Nephron progenitor cell (in vitro differentiated cells): Measurements from ENCODE around the gene SCD5.
A peak's percentile ranks its signal among the peaks of the same experiment; 100 is the strongest.

ENCODE experiments used
- DNase-seq: peaks from one replicate; pipeline ENCODE4 v3.0.0; 2021
- H3K27ac Mint-ChIP-seq: 2 replicates; pipeline ENCODE4 v1.8.0; 2021; ENCODE audit warnings: mild to moderate bottlenecking, moderate library complexity, mixed read lengths
- H3K27me3 Mint-ChIP-seq: 2 replicates; pipeline ENCODE4 v1.8.0; 2021; ENCODE audit warnings: mild to moderate bottlenecking, low read depth, mixed read lengths; ENCODE audit not compliant: poor library complexity
- H3K36me3 Mint-ChIP-seq: 2 replicates; pipeline ENCODE4 v1.8.0; 2021; ENCODE audit warnings: low read depth, mixed read lengths
- H3K4me1 Mint-ChIP-seq: 2 replicates; pipeline ENCODE4 v1.8.0; 2021; ENCODE audit warnings: mixed read lengths
- H3K4me3 Mint-ChIP-seq: 2 replicates; pipeline ENCODE4 v1.8.0; 2021; ENCODE audit warnings: mild to moderate bottlenecking, moderate library complexity, mixed read lengths
- H3K9me3 Mint-ChIP-seq: 2 replicates; pipeline ENCODE4 v1.8.0; 2021; ENCODE audit warnings: mild to moderate bottlenecking, moderate library complexity, mixed read lengths
- TF ChIP-seq, protein P1 (sequence below): fragments of 200-600 bp; sonication (generic); IDR thresholded peaks from 2 replicates; pipeline ENCODE4 v1.5.0; 2021; ENCODE audit warnings: antibody characterized with exemption

The SCD5 gene

DNA sequence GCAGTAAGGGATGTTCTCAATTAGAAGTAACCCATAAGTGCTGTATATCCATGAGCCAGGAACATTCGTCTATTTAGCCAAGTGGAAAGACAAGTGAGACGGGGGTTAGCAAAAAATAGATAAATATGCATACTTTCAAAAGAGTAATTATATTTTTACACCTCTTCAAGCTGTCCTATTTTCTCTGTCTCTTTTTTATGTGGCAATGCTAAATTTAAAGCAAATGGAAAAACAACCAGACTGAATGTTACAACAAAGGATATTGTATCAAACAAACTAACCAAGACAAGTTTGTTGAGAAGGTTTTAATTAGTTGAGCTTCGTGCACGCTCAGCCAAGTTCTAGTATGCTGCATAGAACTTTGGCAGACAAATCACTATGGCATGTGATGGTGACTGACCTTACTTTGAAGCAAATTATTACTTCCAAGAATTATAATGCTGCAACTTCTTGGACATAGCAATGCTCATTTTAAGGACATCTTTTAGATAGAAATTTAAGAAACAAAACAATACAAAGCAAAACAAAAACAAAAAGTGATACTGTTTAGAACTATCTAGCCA is 175.4 kb downstream of the SCD5 start:
- Mint-ChIP-seq H3K4me3 (no peak overlapping the region), H3K36me3 (no peaks in the 10 kb centered on the region), H3K27ac (no peak overlapping the region), H3K9me3 (no peaks in the 10 kb centered on the region), H3K27me3 (peaks cover 31% of the 10 kb centered on the region), H3K4me1 (peaks cover 9% of the 10 kb centered on the region)
- TF ChIP-seq, protein P1, sequence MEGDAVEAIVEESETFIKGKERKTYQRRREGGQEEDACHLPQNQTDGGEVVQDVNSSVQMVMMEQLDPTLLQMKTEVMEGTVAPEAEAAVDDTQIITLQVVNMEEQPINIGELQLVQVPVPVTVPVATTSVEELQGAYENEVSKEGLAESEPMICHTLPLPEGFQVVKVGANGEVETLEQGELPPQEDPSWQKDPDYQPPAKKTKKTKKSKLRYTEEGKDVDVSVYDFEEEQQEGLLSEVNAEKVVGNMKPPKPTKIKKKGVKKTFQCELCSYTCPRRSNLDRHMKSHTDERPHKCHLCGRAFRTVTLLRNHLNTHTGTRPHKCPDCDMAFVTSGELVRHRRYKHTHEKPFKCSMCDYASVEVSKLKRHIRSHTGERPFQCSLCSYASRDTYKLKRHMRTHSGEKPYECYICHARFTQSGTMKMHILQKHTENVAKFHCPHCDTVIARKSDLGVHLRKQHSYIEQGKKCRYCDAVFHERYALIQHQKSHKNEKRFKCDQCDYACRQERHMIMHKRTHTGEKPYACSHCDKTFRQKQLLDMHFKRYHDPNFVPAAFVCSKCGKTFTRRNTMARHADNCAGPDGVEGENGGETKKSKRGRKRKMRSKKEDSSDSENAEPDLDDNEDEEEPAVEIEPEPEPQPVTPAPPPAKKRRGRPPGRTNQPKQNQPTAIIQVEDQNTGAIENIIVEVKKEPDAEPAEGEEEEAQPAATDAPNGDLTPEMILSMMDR, result no peak
- DNase-seq, result no peak

DNA sequence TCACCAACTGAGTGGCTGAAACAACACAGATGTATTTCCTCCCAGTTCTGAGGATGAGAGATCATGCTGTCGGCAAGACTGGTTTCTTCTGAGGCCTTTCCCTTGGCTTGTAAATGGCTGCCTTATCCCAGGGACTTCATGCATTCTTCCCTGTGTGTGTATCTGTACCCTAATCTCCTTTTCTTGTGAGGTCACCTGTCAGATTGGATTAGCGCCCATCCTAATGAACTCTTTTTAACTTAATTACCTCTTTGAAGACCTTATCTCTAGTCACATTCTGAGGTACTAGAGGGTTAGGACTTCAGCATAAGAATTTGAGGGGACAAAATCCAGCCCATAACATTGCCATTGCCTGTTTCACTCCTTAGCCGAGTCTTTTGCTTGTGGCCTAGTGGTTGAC is 177.3 kb downstream of the SCD5 start:
- Mint-ChIP-seq H3K9me3 (no peaks in the 10 kb centered on the region), H3K27me3 (peaks cover 24% of the 10 kb centered on the region), H3K36me3 (no peaks in the 10 kb centered on the region), H3K4me3 (no peak overlapping the region), H3K27ac (peak overlapping the region; percentile 37), H3K4me1 (peaks cover 6% of the 10 kb centered on the region)
- DNase-seq, result no peak
- TF ChIP-seq, protein P1, result no peak

DNA sequence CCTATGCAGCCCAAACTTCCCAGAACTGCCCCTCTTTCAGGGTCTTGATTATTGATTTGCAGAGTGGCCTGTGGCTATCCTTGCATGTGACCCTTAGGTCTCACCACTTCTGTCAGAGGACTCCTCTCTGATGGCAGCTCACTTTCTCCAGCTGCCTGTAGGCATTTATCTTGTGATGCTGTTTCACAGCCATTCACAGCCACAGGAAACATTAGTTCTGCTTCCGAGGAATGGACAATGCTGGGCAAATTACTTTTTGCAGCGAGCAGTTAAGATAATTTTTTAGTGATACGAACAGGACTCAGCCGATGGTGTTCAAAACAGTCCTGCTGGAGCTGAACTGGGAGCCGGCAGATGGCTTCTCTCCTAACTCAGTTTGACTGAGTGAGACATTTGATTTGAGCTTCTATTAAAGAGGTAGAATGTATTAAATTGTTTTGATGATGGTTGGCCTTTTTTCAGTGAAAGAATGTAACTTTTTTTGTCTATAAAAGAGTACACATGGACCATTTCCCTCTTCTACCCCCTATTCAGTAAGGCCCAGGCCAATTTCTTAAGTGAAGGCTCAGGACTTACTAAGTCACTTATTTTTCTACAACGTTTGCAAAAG is 178.4 kb downstream of the SCD5 start:
- H3K27ac Mint-ChIP-seq, result no peak overlapping the region
- no peaks in the 10 kb centered on the region for H3K36me3 Mint-ChIP-seq
- no peaks in the 10 kb centered on the region for H3K9me3 Mint-ChIP-seq
- DNase-seq, result no peak
- no peak overlapping the region for H3K4me3 Mint-ChIP-seq
- peaks cover 22% of the 10 kb centered on the region for H3K27me3 Mint-ChIP-seq
- no peaks in the 10 kb centered on the region for H3K4me1 Mint-ChIP-seq
- TF ChIP-seq, protein P1, result no peak

DNA sequence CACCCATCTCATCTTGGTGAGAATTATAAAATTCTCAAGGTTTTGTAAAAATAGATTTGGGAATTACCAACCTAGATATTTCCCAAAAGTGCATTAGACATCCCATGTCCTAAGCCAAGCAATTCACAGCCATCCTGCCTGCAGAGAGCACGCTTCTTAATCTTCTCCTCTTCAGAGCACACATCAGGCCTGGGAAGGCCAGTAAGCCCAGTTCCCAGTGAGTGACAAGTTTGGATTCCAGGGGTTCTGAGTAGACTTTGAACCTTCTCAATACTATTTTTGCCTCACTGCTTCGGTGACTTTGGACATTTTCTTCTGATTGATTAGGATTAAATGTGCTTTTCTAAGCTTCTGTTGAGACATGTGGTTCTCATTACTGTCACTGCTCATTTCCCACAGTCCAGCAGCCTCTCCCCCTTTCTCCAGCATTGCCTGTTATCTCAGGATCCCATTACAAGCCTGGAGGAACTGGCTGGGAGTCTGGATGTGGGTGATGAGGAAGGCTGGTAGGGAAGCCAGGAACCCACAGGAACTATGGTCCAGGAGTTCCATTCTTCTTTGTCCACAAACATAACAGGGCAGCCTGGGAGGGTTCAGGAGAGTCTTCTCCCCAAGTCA is 180.4 kb downstream of the SCD5 start:
- H3K36me3 Mint-ChIP-seq, result no peaks in the 10 kb centered on the region
- H3K27ac Mint-ChIP-seq, result no peak overlapping the region
- H3K9me3 Mint-ChIP-seq, result no peaks in the 10 kb centered on the region
- peaks cover 22% of the 10 kb centered on the region for H3K27me3 Mint-ChIP-seq
- TF ChIP-seq, protein P1, result no peak
- H3K4me1 Mint-ChIP-seq, result no peaks in the 10 kb centered on the region
- peak; percentile 37 for DNase-seq
- H3K4me3 Mint-ChIP-seq, result no peak overlapping the region

DNA sequence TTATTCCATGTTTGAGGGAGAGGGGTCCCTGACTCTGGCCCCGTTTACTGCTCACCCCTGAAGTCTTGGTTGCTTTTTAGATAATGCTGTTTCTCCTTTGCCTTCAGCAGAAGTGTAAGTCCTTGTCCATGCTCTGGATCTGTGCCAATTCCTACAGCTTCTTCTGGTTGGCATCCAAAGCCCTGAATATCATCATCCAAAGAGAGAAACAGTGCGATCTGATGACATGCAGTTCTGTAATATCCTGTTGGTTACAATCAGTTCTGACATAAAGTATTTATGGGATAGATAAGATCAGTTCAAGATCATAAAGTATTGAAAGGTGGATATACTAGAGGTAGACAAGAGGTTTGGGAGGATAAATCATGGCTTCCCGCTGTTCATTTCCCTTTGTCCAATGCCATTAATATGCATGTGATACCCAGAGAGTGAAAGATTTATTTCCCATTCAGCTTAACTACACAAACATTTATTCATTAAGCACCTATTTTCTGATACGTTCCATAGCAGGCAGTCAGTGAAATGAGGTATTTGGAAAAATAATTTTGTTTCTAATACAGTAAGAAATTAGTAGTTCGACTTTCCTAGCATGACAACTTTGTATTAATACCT is 183.7 kb downstream of the SCD5 start:
- H3K4me1 Mint-ChIP-seq, result no peaks in the 10 kb centered on the region
- H3K9me3 Mint-ChIP-seq, result no peaks in the 10 kb centered on the region

More for the DNA sequence above, 183.7 kb downstream of the SCD5 start:
- H3K36me3 Mint-ChIP-seq, result no peaks in the 10 kb centered on the region
- H3K4me3 Mint-ChIP-seq, result no peak overlapping the region
- TF ChIP-seq, protein P1, result no peak
- H3K27me3 Mint-ChIP-seq, result peaks cover 24% of the 10 kb centered on the region
- no peak for DNase-seq
- no peak overlapping the region for H3K27ac Mint-ChIP-seq
